ENCODE results near the gene NDST4. TPM values are rescaled to one million over a fixed set of nuclear protein-coding genes. Genes with fewer than 3 reads are reported as not detected.

Gene NDST4
- total RNA-seq, 1 experiment from 2014 or later = not detected

DNA sequence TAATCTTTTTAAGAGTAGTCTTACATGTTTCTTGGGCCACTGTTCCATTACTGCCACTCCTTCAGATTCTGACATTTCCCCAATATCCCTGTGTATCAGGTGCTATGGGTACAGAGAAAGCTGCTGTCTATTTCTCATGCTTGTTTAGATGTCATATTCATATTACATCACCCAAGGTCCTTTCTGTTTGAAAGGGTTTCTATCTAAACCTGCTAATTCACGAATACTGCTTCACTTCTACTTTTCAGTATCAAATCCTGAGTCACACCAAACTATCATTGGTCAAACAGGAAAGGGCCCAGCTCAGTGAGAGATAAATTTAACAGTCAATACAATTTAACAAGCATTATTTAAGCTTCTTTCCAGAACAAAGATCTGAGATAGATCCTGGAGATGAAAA is 273.4 kb downstream of the NDST4 start:
- Histone ChIP-seq H3K9me2 (ENCODE audit: insufficient read depth) (no peaks in the 10 kb centered on the region), H3K4me1 (ENCODE audit: control insufficient read depth in 1 of 2, insufficient read depth in 2 of 2, low read length in 2 of 2) (no peaks in the 10 kb centered on the region), H3K9me3 (ENCODE audit: control insufficient read depth in 1 of 2, insufficient read depth in 1 of 2, low read depth in 1 of 2, low read length in 2 of 2) (no peaks in the 10 kb centered on the region), H3K27ac (ENCODE audit: low read depth, low read length) (no peak overlapping the region), H3K4me2 (ENCODE audit: low read length) (no peak overlapping the region), H3K79me2 (ENCODE audit: insufficient read depth, low read length) (no peaks in the 10 kb centered on the region), H2AFZ (ENCODE audit: low read depth, low read length, poor library complexity, severe bottlenecking) (no peak overlapping the region), H4K20me1 (ENCODE audit: insufficient read depth) (no peaks in the 10 kb centered on the region), H3K27me3 (ENCODE audit: insufficient read depth, low read length) (no peaks in the 10 kb centered on the region), H3K36me3 (ENCODE audit: control insufficient read depth in 1 of 2, insufficient read depth in 2 of 2, low read length in 2 of 2) (no peaks in the 10 kb centered on the region), H3K9ac (ENCODE audit: low read length) (no peak overlapping the region), H3K4me3 (replicated peaks in 1 of 2; ENCODE audit: low read depth in 1 of 2, low read length in 2 of 2) (no peak overlapping the region)
- ChIA-PET POLR2A (no interaction called here), RAD21 (ENCODE audit: low non-redundant PET in 1 of 2, low total read pairs in 2 of 2, uncharacterized antibody in 2 of 2, unreplicated experiment in 2 of 2) (no interaction called here), CTCF (no interaction called here)
- BruUV-seq (replicated peaks) = no TSS peak
- intact Hi-C loops (cut with micrococcal nuclease) = no loop called here
- DNase-seq (ENCODE audit: low read depth, low spot score) (no peak), ATAC-seq (no peak)
- TF ChIP-seq SP1 (IDR thresholded peaks at IDR 0.05; ENCODE audit: low read depth) (no peak), YY1 (IDR thresholded peaks at IDR 0.05; ENCODE audit: extremely low read depth, insufficient replicate concordance, low read depth, low read length) (no peak), TCF7L2 (IDR thresholded peaks at IDR 0.05; ENCODE audit: borderline replicate concordance, extremely low read depth, insufficient read depth, insufficient read length) (no peak), SIN3A (IDR thresholded peaks at IDR 0.05; ENCODE audit: low read depth) (no peak), EZH2 (IDR thresholded peaks at IDR 0.05) (no peak), JUND (IDR thresholded peaks at IDR 0.05) (no peak), POLR2AphosphoS5 (IDR thresholded peaks at IDR 0.05; ENCODE audit: low read depth, low read length) (no peak), CEBPB (IDR thresholded peaks at IDR 0.05; ENCODE audit: low read depth) (no peak), RAD21 (IDR thresholded peaks at IDR 0.05; ENCODE audit: low read depth) (no peak), ELF1 (IDR thresholded peaks at IDR 0.05; ENCODE audit: borderline replicate concordance, low read depth) (no peak), EZH2phosphoT487 (IDR thresholded peaks at IDR 0.05; ENCODE audit: borderline replicate concordance) (no peak), ZFX (IDR thresholded peaks at IDR 0.05) (no peak), CBX3 (IDR thresholded peaks at IDR 0.05; ENCODE audit: low read depth) (no peak), SRF (IDR thresholded peaks at IDR 0.05; ENCODE audit: low read depth) (no peak), EGR1 (IDR thresholded peaks at IDR 0.05; ENCODE audit: low read depth) (no peak), ZNF274 (IDR thresholded peaks at IDR 0.05; ENCODE audit: low read depth, low read length) (no peak)
- TF ChIP-seq, protein P1, sequence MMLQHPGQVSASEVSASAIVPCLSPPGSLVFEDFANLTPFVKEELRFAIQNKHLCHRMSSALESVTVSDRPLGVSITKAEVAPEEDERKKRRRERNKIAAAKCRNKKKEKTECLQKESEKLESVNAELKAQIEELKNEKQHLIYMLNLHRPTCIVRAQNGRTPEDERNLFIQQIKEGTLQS (IDR thresholded peaks at IDR 0.05) = no peak
- TF ChIP-seq, protein P2, sequence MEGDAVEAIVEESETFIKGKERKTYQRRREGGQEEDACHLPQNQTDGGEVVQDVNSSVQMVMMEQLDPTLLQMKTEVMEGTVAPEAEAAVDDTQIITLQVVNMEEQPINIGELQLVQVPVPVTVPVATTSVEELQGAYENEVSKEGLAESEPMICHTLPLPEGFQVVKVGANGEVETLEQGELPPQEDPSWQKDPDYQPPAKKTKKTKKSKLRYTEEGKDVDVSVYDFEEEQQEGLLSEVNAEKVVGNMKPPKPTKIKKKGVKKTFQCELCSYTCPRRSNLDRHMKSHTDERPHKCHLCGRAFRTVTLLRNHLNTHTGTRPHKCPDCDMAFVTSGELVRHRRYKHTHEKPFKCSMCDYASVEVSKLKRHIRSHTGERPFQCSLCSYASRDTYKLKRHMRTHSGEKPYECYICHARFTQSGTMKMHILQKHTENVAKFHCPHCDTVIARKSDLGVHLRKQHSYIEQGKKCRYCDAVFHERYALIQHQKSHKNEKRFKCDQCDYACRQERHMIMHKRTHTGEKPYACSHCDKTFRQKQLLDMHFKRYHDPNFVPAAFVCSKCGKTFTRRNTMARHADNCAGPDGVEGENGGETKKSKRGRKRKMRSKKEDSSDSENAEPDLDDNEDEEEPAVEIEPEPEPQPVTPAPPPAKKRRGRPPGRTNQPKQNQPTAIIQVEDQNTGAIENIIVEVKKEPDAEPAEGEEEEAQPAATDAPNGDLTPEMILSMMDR (IDR thresholded peaks at IDR 0.05 in 2 of 3, conservative IDR thresholded peaks at IDR 0.05 in 1 of 3; ENCODE audit: borderline replicate concordance in 1 of 3, insufficient read depth in 1 of 3, low read depth in 2 of 3, low read length in 2 of 3) = no peak
- TF ChIP-seq, protein P3, sequence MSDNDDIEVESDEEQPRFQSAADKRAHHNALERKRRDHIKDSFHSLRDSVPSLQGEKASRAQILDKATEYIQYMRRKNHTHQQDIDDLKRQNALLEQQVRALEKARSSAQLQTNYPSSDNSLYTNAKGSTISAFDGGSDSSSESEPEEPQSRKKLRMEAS (IDR thresholded peaks at IDR 0.05) = no peak

Data from HCT116 (cell line).